Measurements from ENCODE around the gene PBXIP1. TPM values are rescaled to one million over a fixed set of nuclear protein-coding genes. Genes with fewer than 3 reads are reported as not detected.
A peak's percentile ranks its signal among the peaks of the same experiment; 100 is the strongest.

Gene PBXIP1
- total and polyA plus RNA-seq, 2 of the 13 experiments (the other 11 are each of a cell fraction or from before 2014, with no cell fraction given) = 16.3 to 31.9 TPM

DNA sequence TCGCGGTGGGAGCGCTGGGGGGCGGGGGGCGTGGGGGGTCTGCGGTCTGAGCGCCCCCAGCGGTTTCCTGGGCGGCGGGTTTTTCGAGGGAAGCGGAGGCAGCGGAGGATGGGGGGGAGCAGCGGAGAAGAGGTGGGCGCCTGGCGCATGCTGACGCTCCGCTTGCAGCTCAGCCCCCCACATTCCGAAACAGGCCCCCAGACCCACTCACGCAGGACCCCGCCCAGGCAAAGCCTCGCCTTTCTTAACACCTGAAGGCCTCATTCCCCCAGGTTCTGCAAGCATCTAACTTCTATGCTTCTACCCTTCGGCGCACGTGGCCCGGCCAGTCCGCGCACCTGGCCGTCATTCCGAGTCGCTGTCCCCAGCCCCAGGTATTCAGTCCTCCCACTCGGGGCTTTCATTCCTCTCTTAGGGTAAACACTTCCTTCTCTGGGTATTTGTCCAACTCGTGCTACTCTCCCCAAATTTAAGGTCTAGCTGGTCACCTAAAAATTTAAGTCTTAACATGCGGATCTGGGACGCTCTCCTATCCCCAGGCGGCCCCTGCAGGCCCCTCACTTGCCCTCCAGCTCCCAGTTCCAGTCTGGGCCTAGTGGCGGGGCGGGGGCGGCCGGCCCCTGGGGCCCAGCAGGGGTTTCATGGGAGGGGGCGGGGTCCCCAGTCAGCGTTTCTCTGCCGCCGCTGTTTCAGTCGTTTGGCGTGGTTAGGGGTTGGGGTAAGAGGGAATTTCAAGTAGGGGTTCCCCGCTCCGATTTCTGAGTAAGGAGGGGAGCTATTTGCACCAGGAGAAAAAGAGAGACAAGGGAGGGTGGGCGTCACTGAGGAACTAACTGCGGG lies 43.9 kb upstream of the PBXIP1 start (continued):
- TF ChIP-seq, protein P1, sequence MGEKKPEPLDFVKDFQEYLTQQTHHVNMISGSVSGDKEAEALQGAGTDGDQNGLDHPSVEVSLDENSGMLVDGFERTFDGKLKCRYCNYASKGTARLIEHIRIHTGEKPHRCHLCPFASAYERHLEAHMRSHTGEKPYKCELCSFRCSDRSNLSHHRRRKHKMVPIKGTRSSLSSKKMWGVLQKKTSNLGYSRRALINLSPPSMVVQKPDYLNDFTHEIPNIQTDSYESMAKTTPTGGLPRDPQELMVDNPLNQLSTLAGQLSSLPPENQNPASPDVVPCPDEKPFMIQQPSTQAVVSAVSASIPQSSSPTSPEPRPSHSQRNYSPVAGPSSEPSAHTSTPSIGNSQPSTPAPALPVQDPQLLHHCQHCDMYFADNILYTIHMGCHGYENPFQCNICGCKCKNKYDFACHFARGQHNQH (CRISPR knock-in tag; IDR thresholded peaks at IDR 0.05) = peak; percentile 40; the same call in 1 of the 2 replicates
- TF ChIP-seq, protein P2, sequence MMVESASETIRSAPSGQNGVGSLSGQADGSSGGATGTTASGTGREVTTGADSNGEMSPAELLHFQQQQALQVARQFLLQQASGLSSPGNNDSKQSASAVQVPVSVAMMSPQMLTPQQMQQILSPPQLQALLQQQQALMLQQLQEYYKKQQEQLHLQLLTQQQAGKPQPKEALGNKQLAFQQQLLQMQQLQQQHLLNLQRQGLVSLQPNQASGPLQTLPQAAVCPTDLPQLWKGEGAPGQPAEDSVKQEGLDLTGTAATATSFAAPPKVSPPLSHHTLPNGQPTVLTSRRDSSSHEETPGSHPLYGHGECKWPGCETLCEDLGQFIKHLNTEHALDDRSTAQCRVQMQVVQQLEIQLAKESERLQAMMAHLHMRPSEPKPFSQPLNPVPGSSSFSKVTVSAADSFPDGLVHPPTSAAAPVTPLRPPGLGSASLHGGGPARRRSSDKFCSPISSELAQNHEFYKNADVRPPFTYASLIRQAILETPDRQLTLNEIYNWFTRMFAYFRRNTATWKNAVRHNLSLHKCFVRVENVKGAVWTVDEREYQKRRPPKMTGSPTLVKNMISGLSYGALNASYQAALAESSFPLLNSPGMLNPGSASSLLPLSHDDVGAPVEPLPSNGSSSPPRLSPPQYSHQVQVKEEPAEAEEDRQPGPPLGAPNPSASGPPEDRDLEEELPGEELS (CRISPR knock-in tag; IDR thresholded peaks at IDR 0.05) = no peak
- TF ChIP-seq FOSL2 (CRISPR knock-in tag; IDR thresholded peaks at IDR 0.05) = no peak
- no peak for TF ChIP-seq ZNF180 (CRISPR knock-in tag; IDR thresholded peaks at IDR 0.05; ENCODE audit: borderline replicate concordance, low read depth)
- TF ChIP-seq, protein P3, sequence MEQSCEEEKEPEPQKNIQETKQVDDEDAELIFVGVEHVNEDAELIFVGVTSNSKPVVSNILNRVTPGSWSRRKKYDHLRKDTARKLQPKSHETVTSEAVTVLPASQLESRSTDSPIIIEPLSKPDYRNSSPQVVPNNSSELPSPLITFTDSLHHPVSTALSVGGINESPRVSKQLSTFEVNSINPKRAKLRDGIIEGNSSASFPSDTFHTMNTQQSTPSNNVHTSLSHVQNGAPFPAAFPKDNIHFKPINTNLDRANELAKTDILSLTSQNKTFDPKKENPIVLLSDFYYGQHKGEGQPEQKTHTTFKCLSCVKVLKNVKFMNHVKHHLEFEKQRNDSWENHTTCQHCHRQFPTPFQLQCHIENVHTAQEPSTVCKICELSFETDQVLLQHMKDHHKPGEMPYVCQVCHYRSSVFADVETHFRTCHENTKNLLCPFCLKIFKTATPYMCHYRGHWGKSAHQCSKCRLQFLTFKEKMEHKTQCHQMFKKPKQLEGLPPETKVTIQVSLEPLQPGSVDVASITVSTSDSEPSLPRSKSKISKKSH (CRISPR knock-in tag; IDR thresholded peaks at IDR 0.05; ENCODE audit: borderline replicate concordance) = no peak
- TF ChIP-seq RCOR2 (CRISPR knock-in tag; IDR thresholded peaks at IDR 0.05) = no peak
- no peak for TF ChIP-seq KAT7 (CRISPR knock-in tag; IDR thresholded peaks at IDR 0.05; ENCODE audit: borderline replicate concordance)
- peak; percentile 44; the same call in 1 of the 2 replicates for TF ChIP-seq ZNF264 (CRISPR knock-in tag; IDR thresholded peaks at IDR 0.05)
- no peak for TF ChIP-seq SOX13 (IDR thresholded peaks at IDR 0.05)
- 0 out of 4 replicates have a peak, but pooled peaks of 1 of the 2 experiments have one; percentile 13 for TF ChIP-seq SOX13 (CRISPR knock-in tag; conservative IDR thresholded peaks at IDR 0.05 in 1 of 2, IDR thresholded peaks at IDR 0.05 in 1 of 2)
- 0 out of 2 replicates have a peak, but pooled peaks have one; percentile 40 for TF ChIP-seq ZNF598 (CRISPR knock-in tag; IDR thresholded peaks at IDR 0.05; ENCODE audit: borderline replicate concordance)
- no peak for TF ChIP-seq FOXO1 (CRISPR knock-in tag; IDR thresholded peaks at IDR 0.05)
- TF ChIP-seq, protein P4, sequence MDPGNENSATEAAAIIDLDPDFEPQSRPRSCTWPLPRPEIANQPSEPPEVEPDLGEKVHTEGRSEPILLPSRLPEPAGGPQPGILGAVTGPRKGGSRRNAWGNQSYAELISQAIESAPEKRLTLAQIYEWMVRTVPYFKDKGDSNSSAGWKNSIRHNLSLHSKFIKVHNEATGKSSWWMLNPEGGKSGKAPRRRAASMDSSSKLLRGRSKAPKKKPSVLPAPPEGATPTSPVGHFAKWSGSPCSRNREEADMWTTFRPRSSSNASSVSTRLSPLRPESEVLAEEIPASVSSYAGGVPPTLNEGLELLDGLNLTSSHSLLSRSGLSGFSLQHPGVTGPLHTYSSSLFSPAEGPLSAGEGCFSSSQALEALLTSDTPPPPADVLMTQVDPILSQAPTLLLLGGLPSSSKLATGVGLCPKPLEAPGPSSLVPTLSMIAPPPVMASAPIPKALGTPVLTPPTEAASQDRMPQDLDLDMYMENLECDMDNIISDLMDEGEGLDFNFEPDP (CRISPR knock-in tag; conservative IDR thresholded peaks at IDR 0.05) = 0 out of 2 replicates have a peak, but pooled peaks have one; percentile 11
- TF ChIP-seq ZFP91 (CRISPR knock-in tag; IDR thresholded peaks at IDR 0.05; ENCODE audit: borderline replicate concordance) = 0 out of 2 replicates have a peak, but pooled peaks have one; percentile 49
- TF ChIP-seq ZNF354B (CRISPR knock-in tag; IDR thresholded peaks at IDR 0.05) = no peak
- no peak for TF ChIP-seq MYNN (CRISPR knock-in tag; IDR thresholded peaks at IDR 0.05; ENCODE audit: low read depth)
- TF ChIP-seq SMAD1 (CRISPR knock-in tag; IDR thresholded peaks at IDR 0.05; ENCODE audit: borderline replicate concordance, low read depth) = no peak
- TF ChIP-seq ARNT (IDR thresholded peaks at IDR 0.05) = no peak
- no peak for TF ChIP-seq NFKB2 (CRISPR knock-in tag; IDR thresholded peaks at IDR 0.05; ENCODE audit: borderline replicate concordance)
- peak; percentile 85 for TF ChIP-seq MYC (CRISPR knock-in tag; IDR thresholded peaks at IDR 0.05; ENCODE audit: borderline replicate concordance)
